NCI-H1105 treated with DMSO at 0.1 percent for 48 hours (cell line): Measurements from ENCODE around the gene STEAP1B.
"Not testable (repeated sequence)": the region's sequence is repeated elsewhere in the genome, so short reads cannot be mapped to it uniquely, and the experiment has no call there.

ENCODE experiments used
- DNase-seq: peaks from one replicate; lab custom pipeline; 2025; lab: John Stamatoyannopoulos, UW

STEAP1B gene

GRCh38 chr7:22496912-22497311, 3.1 kb downstream of the STEAP1B start:
- not testable (repeated sequence) for DNase-seq

DNA sequence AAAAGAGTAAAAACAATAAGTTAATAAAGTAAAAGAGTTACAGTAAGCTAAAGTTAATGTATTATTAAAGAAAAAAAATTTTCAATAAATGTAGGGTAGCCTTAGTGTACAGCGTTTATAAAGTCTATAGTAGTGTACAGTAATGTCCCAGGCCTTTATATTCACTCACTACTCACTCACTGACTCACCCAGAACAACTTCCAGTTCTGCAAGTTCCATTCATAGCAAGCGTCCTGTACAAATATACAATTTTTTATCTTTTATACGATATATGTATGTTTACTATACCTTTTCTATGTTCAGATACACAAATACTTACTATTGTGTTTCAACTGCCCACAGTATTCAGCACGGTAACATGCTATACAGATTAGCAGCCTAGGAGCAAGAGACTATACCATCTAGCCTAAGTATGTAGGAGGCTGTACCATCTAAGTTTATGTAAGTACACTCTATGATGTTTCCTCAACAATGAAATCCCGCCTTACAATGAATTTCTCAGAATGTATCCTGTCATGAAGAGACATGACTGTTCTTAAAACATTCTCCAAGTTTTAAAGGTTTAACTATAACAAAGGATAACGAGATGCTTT, 3.6 kb downstream of the STEAP1B start:
- not testable (repeated sequence) for DNase-seq

- DNase-seq: not testable (repeated sequence)
Measured at GRCh38 chr7:22493160-22493925, 6.6 kb downstream of the STEAP1B start.

- peak; percentile 73 for DNase-seq
Measured at GRCh38 chr7:22488643-22489462, 11.1 kb downstream of the STEAP1B start.

GRCh38 chr7:22487978-22488642, 11.9 kb downstream of the STEAP1B start:
- no peak for DNase-seq

GRCh38 chr7:22486597-22486996, 13.4 kb downstream of the STEAP1B start:
- no peak for DNase-seq

- no peak for DNase-seq
Measured at GRCh38 chr7:22485189-22485588, 14.8 kb downstream of the STEAP1B start.

DNA sequence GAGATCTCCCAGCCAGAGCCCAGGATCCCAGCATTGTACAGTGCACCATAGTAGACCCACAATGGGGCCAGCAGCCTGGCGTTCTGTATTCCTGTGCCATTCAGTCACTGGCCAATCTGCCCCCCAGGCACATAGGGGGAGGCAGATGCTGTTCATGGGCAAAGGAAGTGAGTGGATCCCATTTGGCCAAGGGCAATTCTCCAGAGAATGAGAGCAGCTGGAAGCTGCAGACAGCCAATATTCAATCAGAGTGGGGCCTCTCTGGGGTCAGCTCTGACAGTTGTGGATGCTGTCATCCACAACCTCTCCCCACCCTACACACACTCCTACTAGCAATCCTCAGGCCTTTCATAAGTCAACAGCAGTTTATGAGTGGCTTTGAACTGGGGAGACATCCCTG, 17.5 kb downstream of the STEAP1B start:
- DNase-seq: no peak

DNA sequence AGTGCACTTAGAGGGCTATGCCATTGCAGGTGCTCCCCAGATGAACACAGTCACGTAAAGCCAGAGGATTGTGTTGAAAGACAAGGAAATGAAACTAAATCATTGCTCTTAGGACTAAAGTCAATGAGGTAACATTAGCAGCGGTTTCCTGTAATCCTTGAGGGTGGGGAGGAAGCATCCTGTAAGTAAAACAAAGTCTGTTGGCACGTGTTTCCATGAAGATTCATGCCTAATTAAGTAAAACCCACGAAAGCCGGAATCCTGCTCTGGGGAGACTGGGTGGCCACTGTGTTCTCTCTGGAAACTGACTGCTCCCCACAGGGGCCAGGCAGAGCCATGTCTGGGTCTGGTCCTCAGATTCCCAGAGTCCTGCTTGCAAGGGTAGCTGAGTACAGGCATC, 18.3 kb downstream of the STEAP1B start:
- no peak for DNase-seq

GRCh38 chr7:22480523-22481075, 19.4 kb downstream of the STEAP1B start:
- no peak for DNase-seq

DNA sequence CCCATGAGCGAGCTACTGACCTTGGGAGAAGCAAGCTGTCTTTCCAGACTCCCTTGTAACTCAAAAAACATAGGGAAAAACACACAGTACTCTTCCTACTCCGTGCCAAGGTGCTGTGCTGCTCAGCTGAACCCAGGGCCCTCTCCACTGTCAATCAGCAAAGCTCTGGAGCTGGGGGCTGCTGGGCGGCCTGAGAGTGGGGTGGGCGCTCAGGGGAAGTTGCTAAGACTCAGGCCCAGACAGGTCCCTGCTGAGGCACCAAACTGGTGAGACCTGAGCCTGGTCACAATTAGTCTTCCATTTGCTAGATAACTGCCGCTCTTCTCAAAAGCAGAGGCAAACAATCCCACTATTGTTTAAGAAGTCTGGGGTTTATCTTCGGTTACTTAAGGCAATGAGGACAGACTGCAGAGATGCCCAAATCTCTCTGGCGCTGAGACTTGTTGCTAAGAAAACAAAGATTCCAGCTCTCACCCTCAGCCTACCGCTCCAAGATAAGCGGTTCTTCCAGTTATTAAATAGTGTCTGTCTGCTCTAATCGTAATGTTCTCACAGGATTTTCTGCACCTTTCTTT, 22.0 kb downstream of the STEAP1B start:
- DNase-seq: no peak

DNA sequence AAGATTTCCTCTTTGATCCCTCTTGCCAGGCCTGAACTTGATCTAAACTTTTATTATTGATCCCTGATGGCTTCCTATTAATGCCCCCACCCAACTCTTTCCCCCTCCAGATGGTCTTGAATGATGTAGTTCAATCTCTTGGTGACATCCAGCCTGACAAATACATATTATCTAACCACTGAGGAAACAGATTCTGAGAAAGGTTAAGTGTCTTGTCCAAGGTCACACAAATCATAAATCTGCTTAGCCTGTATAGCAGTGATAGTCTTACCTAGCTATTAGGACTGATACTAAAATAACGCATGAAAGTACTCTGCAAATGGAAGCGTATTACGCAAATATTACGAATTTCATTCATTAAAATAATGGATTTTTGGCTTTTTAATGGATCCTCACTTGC, 22.7 kb downstream of the STEAP1B start:
- no peak for DNase-seq

DNA sequence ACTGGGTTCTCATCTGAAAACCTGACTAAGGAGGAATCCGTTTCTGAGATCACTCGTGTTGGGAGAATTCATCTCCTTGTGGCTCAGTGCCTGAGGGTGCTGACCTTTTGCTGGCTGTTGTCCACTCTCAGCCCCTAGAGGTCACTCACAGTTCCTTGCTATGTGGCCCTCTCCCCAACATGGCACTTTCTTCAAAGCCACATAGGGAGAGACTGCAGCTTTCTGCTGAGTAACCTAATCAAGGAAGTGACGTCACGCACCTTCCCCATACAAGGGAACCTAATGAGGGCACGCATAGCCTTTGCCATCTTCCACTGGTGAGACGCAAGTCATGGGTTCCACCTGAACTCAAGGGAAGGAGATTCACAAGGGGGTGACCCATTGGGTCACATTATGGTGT, 23.2 kb downstream of the STEAP1B start:
- DNase-seq: no peak

GRCh38 chr7:22474645-22475044, 25.3 kb downstream of the STEAP1B start:
- no peak for DNase-seq

DNA sequence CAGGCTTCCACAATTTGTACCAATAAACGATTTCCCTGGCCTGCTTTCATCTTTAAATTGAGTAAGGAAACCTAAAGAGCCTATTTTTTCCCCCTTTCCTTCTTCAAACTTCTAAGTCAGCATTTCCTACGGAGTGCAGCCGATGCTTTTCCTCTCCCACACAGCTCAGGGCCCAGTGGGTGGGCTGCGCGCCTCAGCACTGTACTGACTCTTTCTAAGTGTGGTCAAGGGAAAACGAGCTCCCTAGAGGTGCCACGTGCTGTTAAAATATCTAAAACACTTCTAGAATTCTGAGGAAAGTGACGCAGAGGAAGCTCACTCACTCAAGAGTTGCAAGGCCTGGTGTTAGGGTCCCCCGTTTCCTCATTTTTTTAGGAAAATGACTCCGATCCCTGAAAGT, 29.0 kb downstream of the STEAP1B start:
- no peak for DNase-seq

GRCh38 chr7:22469371-22470143, 30.4 kb downstream of the STEAP1B start:
- peak; percentile 48 for DNase-seq

GRCh38 chr7:22468609-22469008, 31.4 kb downstream of the STEAP1B start:
- DNase-seq: no peak

DNA sequence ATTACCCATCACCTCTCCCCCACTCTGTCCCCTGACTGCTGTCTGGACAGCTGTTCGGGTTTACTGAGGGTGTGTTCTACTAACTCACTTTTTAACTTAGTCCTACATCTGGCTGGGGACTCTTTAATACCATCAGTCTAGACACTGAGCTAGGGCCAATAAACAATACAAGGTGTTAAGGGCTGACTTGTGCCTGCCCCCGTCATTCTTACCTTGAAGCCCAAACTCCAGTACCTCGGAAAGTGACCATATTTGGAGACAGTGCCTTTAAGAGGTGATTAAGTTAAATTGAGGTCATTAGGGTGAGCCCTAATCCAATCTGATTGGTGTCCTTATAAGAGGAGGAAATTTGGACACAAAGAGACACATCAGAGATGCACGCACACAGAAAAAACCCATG, 35.7 kb downstream of the STEAP1B start:
- no peak for DNase-seq

- no peak for DNase-seq
Measured at GRCh38 chr7:22460363-22460988, 39.5 kb downstream of the STEAP1B start.

DNA sequence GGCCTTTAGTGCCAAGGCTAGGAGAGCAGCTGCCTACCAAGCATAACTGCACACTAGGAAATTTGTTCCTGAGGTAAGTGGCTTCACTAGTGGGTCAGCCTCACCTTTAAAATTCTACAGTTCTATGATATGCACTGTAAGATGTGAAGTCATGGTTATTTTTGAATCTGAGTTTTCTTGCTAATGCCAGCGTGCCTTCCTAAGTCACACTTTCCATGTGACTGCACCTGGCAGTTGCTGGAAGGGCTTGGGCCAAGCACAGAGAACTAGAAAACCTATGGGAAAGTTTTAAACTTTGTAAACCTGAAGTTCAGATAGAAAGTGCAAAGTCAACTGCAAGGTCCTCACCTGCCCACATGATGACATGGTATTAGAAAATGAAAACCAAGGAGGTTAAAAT, 42.5 kb downstream of the STEAP1B start:
- no peak for DNase-seq
